Activated CD8-positive, alpha-beta T cell treated with anti-CD3 and anti-CD28 coated beads for 36 hours (primary cell): ENCODE results near the gene CCL15. TPM values are rescaled to one million over a fixed set of nuclear protein-coding genes. Genes with fewer than 3 reads are reported as not detected.

ENCODE experiments used
- ATAC-seq: fragments of 200-7000 bp; cut with Tn5 transposase; one replicate; pipeline ENCODE4 v1.10.0; 2021; ENCODE audit warnings: mild to moderate bottlenecking, moderate library complexity
- CTCF ChIA-PET: fragments of 350-600 bp; sonication (Branson Sonifier 250); formaldehyde crosslinking; loops from one replicate; lab custom pipeline; 2021; ENCODE audit warnings: antibody characterized with exemption; lab: Charles Lee
- POLR2A ChIA-PET: fragments of 350-600 bp; sonication (Branson Sonifier 250); formaldehyde crosslinking; loops from one replicate; lab custom pipeline; 2021; ENCODE audit warnings: antibody characterized with exemption; lab: Charles Lee
- DNase-seq: peaks from one replicate; pipeline ENCODE4 v3.0.0-alpha.2; 2020
- H3K27ac Mint-ChIP-seq: one replicate; pipeline ENCODE4 v1.8.0; 2021; ENCODE audit warnings: mild to moderate bottlenecking, mixed read lengths
- H3K27me3 Mint-ChIP-seq: one replicate; pipeline ENCODE4 v1.8.0; 2021; ENCODE audit warnings: mixed read lengths
- H3K36me3 Mint-ChIP-seq: one replicate; pipeline ENCODE4 v1.8.0; 2021; ENCODE audit warnings: low read depth, mixed read lengths
- H3K4me1 Mint-ChIP-seq: one replicate; pipeline ENCODE4 v1.8.0; 2021; ENCODE audit warnings: low read depth, mixed read lengths
- H3K4me3 Mint-ChIP-seq: one replicate; pipeline ENCODE4 v1.8.0; 2021; ENCODE audit warnings: mild to moderate bottlenecking, moderate library complexity, mixed read lengths
- H3K9me3 Mint-ChIP-seq: one replicate; pipeline ENCODE4 v1.8.0; 2021; ENCODE audit warnings: mixed read lengths
- intact Hi-C: fragments of 100-400 bp; cut with micrococcal nuclease; formaldehyde crosslinking; loops from one replicate; pipeline ENCODE4 v1.10.0; 2022
- total RNA-seq, 2 experiments: library from RNA; stranded (reverse); gene quantifications; one replicate each; pipeline ENCODE4 v1.2.3, GENCODE V29; 2021
- TF ChIP-seq, protein P1 (sequence below): fragments of 200-600 bp; IDR thresholded peaks from one replicate; pipeline ENCODE4 v1.8.0; 2022; ENCODE audit warnings: antibody characterized with exemption, mild to moderate bottlenecking

CCL15 gene
- total RNA-seq, 2 experiments from 2014 or later = not detected

DNA sequence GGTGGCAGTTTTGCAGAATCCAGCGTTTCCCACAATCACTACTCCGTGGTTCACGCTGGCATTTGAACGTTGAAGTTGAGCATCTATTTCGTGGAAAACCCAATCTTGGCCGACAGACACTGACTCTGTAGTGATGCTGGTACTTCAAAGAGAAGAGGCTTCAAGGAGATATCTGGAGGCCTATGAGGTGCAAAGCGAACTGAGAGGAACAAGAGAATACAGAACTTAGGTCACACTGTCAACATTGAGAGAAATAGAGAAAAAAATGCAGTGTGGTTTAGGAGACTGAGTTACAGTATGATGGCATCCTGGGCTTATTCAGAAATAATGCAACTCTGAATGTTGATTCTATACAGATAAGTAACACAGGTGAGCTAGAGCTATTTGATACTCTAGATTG lies 36.1 kb downstream of the CCL15 start:
- intact Hi-C loops = no loop called here
- Mint-ChIP-seq H3K9me3 (no peaks in the 10 kb centered on the region), H3K36me3 (no peaks in the 10 kb centered on the region), H3K27ac (no peak overlapping the region), H3K4me3 (no peak overlapping the region), H3K27me3 (no peaks in the 10 kb centered on the region), H3K4me1 (no peaks in the 10 kb centered on the region)
- DNase-seq (no peak), ATAC-seq (no peak)
- TF ChIP-seq, protein P1, sequence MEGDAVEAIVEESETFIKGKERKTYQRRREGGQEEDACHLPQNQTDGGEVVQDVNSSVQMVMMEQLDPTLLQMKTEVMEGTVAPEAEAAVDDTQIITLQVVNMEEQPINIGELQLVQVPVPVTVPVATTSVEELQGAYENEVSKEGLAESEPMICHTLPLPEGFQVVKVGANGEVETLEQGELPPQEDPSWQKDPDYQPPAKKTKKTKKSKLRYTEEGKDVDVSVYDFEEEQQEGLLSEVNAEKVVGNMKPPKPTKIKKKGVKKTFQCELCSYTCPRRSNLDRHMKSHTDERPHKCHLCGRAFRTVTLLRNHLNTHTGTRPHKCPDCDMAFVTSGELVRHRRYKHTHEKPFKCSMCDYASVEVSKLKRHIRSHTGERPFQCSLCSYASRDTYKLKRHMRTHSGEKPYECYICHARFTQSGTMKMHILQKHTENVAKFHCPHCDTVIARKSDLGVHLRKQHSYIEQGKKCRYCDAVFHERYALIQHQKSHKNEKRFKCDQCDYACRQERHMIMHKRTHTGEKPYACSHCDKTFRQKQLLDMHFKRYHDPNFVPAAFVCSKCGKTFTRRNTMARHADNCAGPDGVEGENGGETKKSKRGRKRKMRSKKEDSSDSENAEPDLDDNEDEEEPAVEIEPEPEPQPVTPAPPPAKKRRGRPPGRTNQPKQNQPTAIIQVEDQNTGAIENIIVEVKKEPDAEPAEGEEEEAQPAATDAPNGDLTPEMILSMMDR = no peak
- CTCF ChIA-PET = interaction anchor here (1.6 to 2.1 kb wide), 4 partner anchors 10 to 184 kb away, joined by 4 to 15 read pairs (median 10); no protein-coding TSS in a partner anchor
- POLR2A ChIA-PET = no interaction called here

DNA sequence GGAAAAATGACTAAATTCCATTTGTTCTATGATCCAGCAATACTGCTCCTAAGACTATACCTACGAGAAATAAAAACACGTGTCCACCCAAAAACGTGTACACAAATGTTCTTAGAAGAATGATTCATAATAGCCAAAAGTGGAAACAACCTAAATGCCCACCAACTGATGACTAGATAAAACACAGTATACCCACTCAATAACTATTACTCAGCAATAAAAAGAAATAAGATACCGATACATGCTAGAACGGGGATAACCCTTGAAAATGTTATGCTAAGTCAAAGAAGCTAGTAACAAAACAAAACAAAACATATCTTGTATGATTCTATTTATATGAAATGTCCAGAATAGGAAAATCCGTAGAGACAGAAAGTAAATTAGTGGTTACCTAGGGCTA lies 37.7 kb downstream of the CCL15 start:
- ChIA-PET POLR2A (no interaction called here), CTCF (interaction anchor here (0.7 to 1.3 kb wide), 4 partner anchors 110 to 188 kb away, joined by 3 to 5 read pairs (median 4); no protein-coding TSS in a partner anchor)
- DNase-seq (no peak), ATAC-seq (no peak)
- peaks cover 2% of the 10 kb centered on the region for H3K27me3 Mint-ChIP-seq
- intact Hi-C loops = no loop called here
- TF ChIP-seq, protein P1 = no peak
- no peaks in the 10 kb centered on the region for H3K4me1 Mint-ChIP-seq
- H3K4me3 Mint-ChIP-seq = no peak overlapping the region
- no peaks in the 10 kb centered on the region for H3K36me3 Mint-ChIP-seq
- H3K27ac Mint-ChIP-seq = no peak overlapping the region
- H3K9me3 Mint-ChIP-seq = no peaks in the 10 kb centered on the region

DNA sequence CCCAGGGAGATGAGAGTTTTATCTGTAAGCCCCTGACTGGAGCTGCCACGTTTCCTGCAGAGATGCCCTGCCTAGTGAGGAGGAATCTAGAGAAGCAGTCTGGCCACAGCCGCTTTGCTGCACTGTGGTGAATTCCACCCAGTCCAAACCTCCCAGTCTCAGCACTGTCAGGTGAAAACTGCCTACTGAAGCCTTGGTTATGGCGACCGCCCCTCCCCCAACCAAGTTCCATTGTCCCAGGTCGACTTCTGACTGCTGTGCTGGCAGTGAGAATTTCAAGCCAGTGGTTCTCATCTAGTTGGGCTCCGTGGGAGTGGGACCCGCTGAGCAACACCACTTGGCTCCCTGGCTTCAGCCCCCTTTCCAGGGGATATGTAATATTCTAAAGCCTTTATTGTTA lies 47.6 kb downstream of the CCL15 start:
- ChIA-PET CTCF (no interaction called here), POLR2A (no interaction called here)

DNA sequence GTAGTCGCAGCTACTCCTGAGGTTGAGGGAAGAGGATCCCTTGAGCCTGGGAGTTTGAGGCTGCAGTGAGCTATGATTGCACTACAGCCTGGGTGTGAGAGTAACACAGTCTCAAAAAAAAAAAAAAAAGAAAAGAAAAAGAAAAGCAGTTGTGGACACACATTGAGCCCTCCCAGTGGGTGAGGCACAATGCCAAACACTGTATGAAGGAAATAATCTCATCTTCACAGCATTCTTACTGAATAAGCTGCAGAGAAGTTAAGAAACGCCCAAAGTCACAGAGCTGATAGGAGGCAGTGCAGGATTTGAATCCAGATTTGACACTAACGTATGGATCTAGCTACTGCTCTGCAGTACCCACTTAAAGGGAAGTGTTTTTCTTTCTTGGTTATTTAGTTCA lies 52.0 kb downstream of the CCL15 start:
- intact Hi-C loops = no loop called here

More for the DNA sequence above, 47.6 kb downstream of the CCL15 start:
- Mint-ChIP-seq H3K36me3 (no peaks in the 10 kb centered on the region), H3K27me3 (peaks cover 7% of the 10 kb centered on the region), H3K27ac (no peak overlapping the region), H3K4me1 (no peaks in the 10 kb centered on the region), H3K4me3 (no peak overlapping the region), H3K9me3 (no peaks in the 10 kb centered on the region)
- DNase-seq (no peak), ATAC-seq (no peak)
- intact Hi-C loops = no loop called here
- TF ChIP-seq, protein P1 = no peak

DNA sequence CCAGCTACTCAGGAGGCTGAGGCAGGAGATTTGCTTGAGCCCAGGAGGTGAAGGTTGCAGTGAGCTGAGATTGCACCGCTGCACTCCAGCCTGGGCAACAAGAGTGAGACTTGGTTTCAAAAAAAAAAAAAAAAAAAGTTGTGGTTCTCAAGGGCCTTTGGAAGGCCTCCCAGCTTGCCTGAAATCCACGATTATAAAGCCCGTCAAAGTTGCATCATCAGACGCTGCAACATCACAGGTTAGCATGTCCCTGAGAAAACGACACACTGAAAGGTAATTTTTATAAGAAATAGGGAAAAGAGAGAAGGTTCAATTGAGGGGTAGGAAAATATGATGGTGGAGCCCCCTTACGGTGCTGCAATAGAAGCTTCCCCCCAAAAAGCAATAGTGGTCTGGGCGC lies 53.3 kb downstream of the CCL15 start:
- no peaks in the 10 kb centered on the region for H3K27me3 Mint-ChIP-seq
- H3K9me3 Mint-ChIP-seq = no peaks in the 10 kb centered on the region
- ChIA-PET POLR2A (no interaction called here), CTCF (interaction anchor here (0.8 to 1.9 kb wide), 11 partner anchors 10 to 1579 kb away, joined by 3 to 8 read pairs (median 4); partner anchors contain the start of gene RDM1)
- no peaks in the 10 kb centered on the region for H3K36me3 Mint-ChIP-seq
- ATAC-seq (no peak), DNase-seq (no peak)
- H3K4me3 Mint-ChIP-seq = no peak overlapping the region
- TF ChIP-seq, protein P1 = no peak
- no peak overlapping the region for H3K27ac Mint-ChIP-seq
- intact Hi-C loops = no loop called here
- peaks cover 4% of the 10 kb centered on the region for H3K4me1 Mint-ChIP-seq

More for the DNA sequence above, 52.0 kb downstream of the CCL15 start:
- Mint-ChIP-seq H3K27me3 (no peaks in the 10 kb centered on the region), H3K4me3 (no peak overlapping the region), H3K9me3 (no peaks in the 10 kb centered on the region), H3K27ac (no peak overlapping the region), H3K36me3 (no peaks in the 10 kb centered on the region), H3K4me1 (peaks cover 4% of the 10 kb centered on the region)
- TF ChIP-seq, protein P1 = no peak
- no peak for ATAC-seq
- DNase-seq = no peak
- CTCF ChIA-PET = interaction anchor here (0.8 to 1.3 kb wide), 6 partner anchors 10 to 199 kb away, joined by 3 to 4 read pairs (median 3); no protein-coding TSS in a partner anchor
- POLR2A ChIA-PET = no interaction called here

Other genes with a start within 250 kb of the CCL15 start
- gene GAS2L2, start 248.3 kb downstream of the CCL15 start, total RNA-seq = under 1 TPM; 0.27 to 0.34 TPM
- not detected for gene C17orf50, start 240.7 kb downstream of the CCL15 start, total RNA-seq
- under 1 TPM in 1 of 2 experiments, not detected in 1; 0.41 TPM for gene MMP28, start 205.9 kb downstream of the CCL15 start, total RNA-seq
- gene TAF15, start 192.1 kb downstream of the CCL15 start, total RNA-seq = 100 to 1,000 TPM; 309 to 319 TPM
- gene HEATR9, start 132.7 kb downstream of the CCL15 start, total RNA-seq = under 1 TPM; 0.38 to 0.70 TPM
- gene CCL5, start 121.2 kb downstream of the CCL15 start, total RNA-seq = 100 to 1,000 TPM; 156 to 158 TPM
- gene RDM1, start 70.8 kb downstream of the CCL15 start, total RNA-seq = 10 to 100 TPM; 12.6 to 16.0 TPM
- not detected for gene LYZL6, start 57.8 kb downstream of the CCL15 start, total RNA-seq
- gene CCL16, start 20.1 kb downstream of the CCL15 start, total RNA-seq = not detected
- gene CCL14, start 14.8 kb downstream of the CCL15 start, total RNA-seq = not detected
- gene CCL23, start 16.4 kb upstream of the CCL15 start, total RNA-seq = not detected
- gene CCL18, start 62.7 kb upstream of the CCL15 start, total RNA-seq = not detected
- 100 to 1,000 TPM; 230 to 253 TPM for gene CCL3, start 88.6 kb upstream of the CCL15 start, total RNA-seq
- gene CCL4, start 102.3 kb upstream of the CCL15 start, total RNA-seq = 100 to 1,000 TPM; 287 to 290 TPM
- gene TBC1D3B, start 175.1 kb upstream of the CCL15 start, total RNA-seq = 1 to 10 TPM; 6.6 to 9.0 TPM
- gene CCL3L1, start 195.2 kb upstream of the CCL15 start, total RNA-seq = 10 to 100 TPM; 33.8 to 35.1 TPM
- 100 to 1,000 TPM in 1 of 2 experiments, 10 to 100 TPM in 1; 95.1 to 102 TPM for gene CCL4L2, start 209.5 kb upstream of the CCL15 start, total RNA-seq